ENCODE measurements around the gene SARDH.

SARDH gene

GRCh38 chr9:133713150-133713959, 24.8 kb downstream of the SARDH start:
- no peak for DNase-seq

GRCh38 chr9:133712221-133713100, 25.7 kb downstream of the SARDH start:
- DNase-seq = no peak

GRCh38 chr9:133711428-133712220, 26.5 kb downstream of the SARDH start:
- no peak for DNase-seq

- no peak for DNase-seq
Observed at GRCh38 chr9:133710661-133711427, 27.3 kb downstream of the SARDH start.

- no peak for DNase-seq
Observed at GRCh38 chr9:133709691-133710571, 28.2 kb downstream of the SARDH start.

- DNase-seq = no peak
Observed at GRCh38 chr9:133709015-133709611, 29.0 kb downstream of the SARDH start.

- no peak for DNase-seq
Observed at GRCh38 chr9:133708246-133709014, 29.7 kb downstream of the SARDH start.

GRCh38 chr9:133707763-133708245, 30.3 kb downstream of the SARDH start:
- DNase-seq = no peak

GRCh38 chr9:133707065-133707762, 30.9 kb downstream of the SARDH start:
- no peak for DNase-seq

GRCh38 chr9:133706307-133707050, 31.7 kb downstream of the SARDH start:
- no peak for DNase-seq

GRCh38 chr9:133705576-133705975, 32.6 kb downstream of the SARDH start:
- DNase-seq = no peak

GRCh38 chr9:133704711-133705181, 33.4 kb downstream of the SARDH start:
- no peak for DNase-seq

GRCh38 chr9:133703591-133704399, 34.4 kb downstream of the SARDH start:
- DNase-seq = peak; percentile 49

- DNase-seq = no peak
Observed at GRCh38 chr9:133702798-133703590, 35.2 kb downstream of the SARDH start.

- no peak for DNase-seq
Observed at GRCh38 chr9:133701981-133702797, 36.0 kb downstream of the SARDH start.
